Activated CD4-positive, CD25-positive, alpha-beta regulatory T cell (primary cell): ENCODE measurements around the gene RNF181.
A peak's percentile ranks its signal among the peaks of the same experiment; 100 is the strongest.
"Not testable (repeated sequence)": the region's sequence is repeated elsewhere in the genome, so short reads cannot be mapped to it uniquely, and the experiment has no call there.

Experiments used
- DNase-seq, 4 experiments: peaks; one replicate each; lab custom pipeline; 2025; lab: John Stamatoyannopoulos, UW

The RNF181 gene

GRCh38 chr2:85595301-85596025, at the start of gene RNF181:
RNF181 (plus strand) TSS chr2:85595745; CDS start chr2:85595764, 19 bp downstream.
- peak; percentile 74 to 79 (median 76) for DNase-seq

- no peak for DNase-seq
Measured at GRCh38 chr2:85545780-85546240, 49.7 kb upstream of the RNF181 start.

GRCh38 chr2:85547089-85547858, 48.3 kb upstream of the RNF181 start:
- DNase-seq = no peak

GRCh38 chr2:85547859-85548607, 47.5 kb upstream of the RNF181 start:
- DNase-seq = no peak

GRCh38 chr2:85548608-85548900, 47.0 kb upstream of the RNF181 start:
- no peak for DNase-seq

- DNase-seq = no peak
Measured at GRCh38 chr2:85549095-85549494, 46.5 kb upstream of the RNF181 start.

GRCh38 chr2:85549826-85550225, 45.7 kb upstream of the RNF181 start:
- no peak for DNase-seq

GRCh38 chr2:85550486-85550885, 45.1 kb upstream of the RNF181 start:
- no peak for DNase-seq

- peak; percentile 74 to 84 (median 74) for DNase-seq
Measured at GRCh38 chr2:85551698-85552678, 43.6 kb upstream of the RNF181 start.

- DNase-seq = no peak
Measured at GRCh38 chr2:85553184-85553583, 42.4 kb upstream of the RNF181 start.

GRCh38 chr2:85554980-85555612, 40.4 kb upstream of the RNF181 start:
- no peak for DNase-seq

GRCh38 chr2:85557130-85557529, 38.4 kb upstream of the RNF181 start:
- DNase-seq = no peak

- no peak for DNase-seq
Measured at GRCh38 chr2:85558160-85558559, 37.4 kb upstream of the RNF181 start.

GRCh38 chr2:85560403-85560726, 35.2 kb upstream of the RNF181 start:
- DNase-seq = not testable (repeated sequence)

- DNase-seq = no peak
Measured at GRCh38 chr2:85560812-85561279, 34.7 kb upstream of the RNF181 start.

- peak; percentile 80 to 92 (median 90) for DNase-seq
Measured at GRCh38 chr2:85561280-85562212, 34.0 kb upstream of the RNF181 start, which contains the start of gene GGCX. GGCX (minus strand) TSS chr2:85561493; CDS start chr2:85561428, 65 bp downstream.

GRCh38 chr2:85564144-85564563, 31.4 kb upstream of the RNF181 start:
- DNase-seq = no peak

- no peak for DNase-seq
Measured at GRCh38 chr2:85566265-85566664, 29.3 kb upstream of the RNF181 start.

GRCh38 chr2:85575739-85576138, 19.8 kb upstream of the RNF181 start:
- DNase-seq = no peak

- DNase-seq = no peak
Measured at GRCh38 chr2:85577063-85577385, 18.5 kb upstream of the RNF181 start.
